ENCODE data around the gene RHOF. TPM values are rescaled to one million over a fixed set of nuclear protein-coding genes. Genes with fewer than 3 reads are reported as not detected.
"Not testable (repeated sequence)": the region's sequence is repeated elsewhere in the genome, so short reads cannot be mapped to it uniquely, and the experiment has no call there.

The RHOF gene
- total RNA-seq, 1 donor from 2014 or later, result 16.5 TPM

GRCh38 chr12:121765573-121765972 is 27.9 kb downstream of the RHOF start:
- intact Hi-C loops (cut with DNase I), result no loop called here
- H3K9me3 ChIP-seq, result no peaks in the 10 kb centered on the region
- no peaks in the 10 kb centered on the region for H3K36me3 ChIP-seq
- no peak for DNase-seq (ENCODE audit: extremely low spot score in 2 of 2)
- H3K27me3 ChIP-seq, result no peaks in the 10 kb centered on the region
- peak; percentile 47 to 50 for TF ChIP-seq POLR2AphosphoS5 (IDR thresholded peaks at IDR 0.05; ENCODE audit: insufficient read depth in 1 of 2, low read depth in 1 of 2)
- TF ChIP-seq, protein P1, sequence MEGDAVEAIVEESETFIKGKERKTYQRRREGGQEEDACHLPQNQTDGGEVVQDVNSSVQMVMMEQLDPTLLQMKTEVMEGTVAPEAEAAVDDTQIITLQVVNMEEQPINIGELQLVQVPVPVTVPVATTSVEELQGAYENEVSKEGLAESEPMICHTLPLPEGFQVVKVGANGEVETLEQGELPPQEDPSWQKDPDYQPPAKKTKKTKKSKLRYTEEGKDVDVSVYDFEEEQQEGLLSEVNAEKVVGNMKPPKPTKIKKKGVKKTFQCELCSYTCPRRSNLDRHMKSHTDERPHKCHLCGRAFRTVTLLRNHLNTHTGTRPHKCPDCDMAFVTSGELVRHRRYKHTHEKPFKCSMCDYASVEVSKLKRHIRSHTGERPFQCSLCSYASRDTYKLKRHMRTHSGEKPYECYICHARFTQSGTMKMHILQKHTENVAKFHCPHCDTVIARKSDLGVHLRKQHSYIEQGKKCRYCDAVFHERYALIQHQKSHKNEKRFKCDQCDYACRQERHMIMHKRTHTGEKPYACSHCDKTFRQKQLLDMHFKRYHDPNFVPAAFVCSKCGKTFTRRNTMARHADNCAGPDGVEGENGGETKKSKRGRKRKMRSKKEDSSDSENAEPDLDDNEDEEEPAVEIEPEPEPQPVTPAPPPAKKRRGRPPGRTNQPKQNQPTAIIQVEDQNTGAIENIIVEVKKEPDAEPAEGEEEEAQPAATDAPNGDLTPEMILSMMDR (IDR thresholded peaks at IDR 0.05), result no peak
- peaks cover 55% of the 10 kb centered on the region for H3K4me1 ChIP-seq
- H3K27ac ChIP-seq, result peak overlapping the region; percentile 84
- H3K4me3 ChIP-seq, result no peak overlapping the region

GRCh38 chr12:121764808-121765207 is 28.7 kb downstream of the RHOF start:
- H3K9me3 ChIP-seq, result no peaks in the 10 kb centered on the region
- intact Hi-C loops (cut with DNase I), result no loop called here
- peak overlapping the region; percentile 84 for H3K27ac ChIP-seq
- H3K4me1 ChIP-seq, result peaks cover 55% of the 10 kb centered on the region
- no peak overlapping the region for H3K4me3 ChIP-seq
- TF ChIP-seq POLR2AphosphoS5 (IDR thresholded peaks at IDR 0.05; ENCODE audit: insufficient read depth in 1 of 2, low read depth in 1 of 2) (no peak), POLR2A (IDR thresholded peaks at IDR 0.05) (no peak)
- TF ChIP-seq, protein P1 (IDR thresholded peaks at IDR 0.05), result no peak
- no peaks in the 10 kb centered on the region for H3K36me3 ChIP-seq
- no peaks in the 10 kb centered on the region for H3K27me3 ChIP-seq
- no peak for DNase-seq (ENCODE audit: extremely low spot score in 2 of 2)

DNA sequence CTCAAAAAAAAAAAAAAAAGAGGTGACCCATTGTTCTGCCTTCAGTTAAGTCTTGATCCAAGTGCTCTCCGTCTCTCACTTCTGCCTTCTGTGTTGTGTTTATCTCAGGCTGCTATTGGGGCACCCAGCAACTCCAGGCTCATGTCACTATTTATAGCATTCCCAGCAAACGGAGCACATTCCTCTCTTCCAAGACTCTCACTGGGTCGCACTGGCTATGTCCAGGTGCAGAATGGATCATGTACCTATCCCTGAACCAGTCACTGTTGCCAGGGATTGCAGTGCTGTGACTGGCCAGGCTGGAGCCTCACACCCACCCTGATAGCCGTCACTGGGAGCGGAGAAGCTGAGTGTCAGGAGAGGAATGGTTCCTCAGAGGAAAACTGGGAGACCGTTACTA is 31.2 kb downstream of the RHOF start:
- Histone ChIP-seq H3K36me3 (no peaks in the 10 kb centered on the region), H3K4me3 (no peak overlapping the region), H3K27ac (peak overlapping the region; percentile 76), H3K27me3 (no peaks in the 10 kb centered on the region), H3K4me1 (peaks cover 39% of the 10 kb centered on the region), H3K9me3 (no peaks in the 10 kb centered on the region)
- no peak for DNase-seq (ENCODE audit: extremely low spot score in 2 of 2)
- intact Hi-C loops (cut with DNase I), result no loop called here
- TF ChIP-seq POLR2A (IDR thresholded peaks at IDR 0.05) (no peak), POLR2AphosphoS5 (IDR thresholded peaks at IDR 0.05; ENCODE audit: insufficient read depth in 1 of 2, low read depth in 1 of 2) (no peak)
- TF ChIP-seq, protein P1 (IDR thresholded peaks at IDR 0.05), result no peak

GRCh38 chr12:121758536-121758935 is 35.0 kb downstream of the RHOF start:
- H3K9me3 ChIP-seq; H3K4me3 ChIP-seq; intact Hi-C loops (cut with DNase I); DNase-seq (ENCODE audit: extremely low spot score in 2 of 2); H3K36me3 ChIP-seq; H3K27me3 ChIP-seq; H3K27ac ChIP-seq: not testable (repeated sequence)
- peaks cover 27% of the 10 kb centered on the region for H3K4me1 ChIP-seq

GRCh38 chr12:121755591-121755990 is 37.9 kb downstream of the RHOF start:
- intact Hi-C loops (cut with DNase I), result no loop called here
- DNase-seq (ENCODE audit: extremely low spot score in 2 of 2), result no peak
- peaks cover 0 to 7% of the 10 kb centered on the region in 2 donors for H3K36me3 ChIP-seq
- H3K9me3 ChIP-seq, result no peaks in the 10 kb centered on the region
- no peak overlapping the region for H3K4me3 ChIP-seq
- TF ChIP-seq POLR2AphosphoS5 (IDR thresholded peaks at IDR 0.05; ENCODE audit: insufficient read depth in 1 of 2, low read depth in 1 of 2), result no peak
- no peaks in the 10 kb centered on the region for H3K27me3 ChIP-seq
- H3K4me1 ChIP-seq, result peaks cover 13% of the 10 kb centered on the region
- no peak overlapping the region for H3K27ac ChIP-seq

GRCh38 chr12:121754836-121755235 is 38.7 kb downstream of the RHOF start:
- H3K27ac ChIP-seq, result peak overlapping the region; percentile 1
- TF ChIP-seq, protein P1 (IDR thresholded peaks at IDR 0.05), result no peak
- TF ChIP-seq POLR2A (IDR thresholded peaks at IDR 0.05), result no peak
- TF ChIP-seq POLR2AphosphoS5 (IDR thresholded peaks at IDR 0.05; ENCODE audit: insufficient read depth in 1 of 2, low read depth in 1 of 2), result no peak
- H3K36me3 ChIP-seq, result peaks cover 0 to 7% of the 10 kb centered on the region in 2 donors
- H3K9me3 ChIP-seq, result no peaks in the 10 kb centered on the region
- intact Hi-C loops (cut with DNase I), result no loop called here
- no peak overlapping the region for H3K4me3 ChIP-seq
- H3K27me3 ChIP-seq, result no peaks in the 10 kb centered on the region
- peaks cover 13% of the 10 kb centered on the region for H3K4me1 ChIP-seq
- DNase-seq (ENCODE audit: extremely low spot score in 2 of 2), result no peak

Data from vagina (tissue), 2 donors.